GM18505 (cell line): Measurements from ENCODE around the gene FCMR.

Experiments
- ATAC-seq: cut with Tn5 transposase; IDR thresholded peaks from one replicate; pipeline ENCODE4 v1.9.1; 2021; ENCODE audit not compliant: unreplicated experiment
- POLR2A ChIP-seq: IDR thresholded peaks from 4 replicates; pipeline ENCODE4 v1.6.1; 2011; ENCODE audit warnings: borderline replicate concordance; ENCODE audit not compliant: insufficient read depth, insufficient read length; ENCODE audit errors: extremely low read depth

Gene FCMR

GRCh38 chr1:206895325-206895724, 26.4 kb downstream of the FCMR start:
- TF ChIP-seq POLR2A, result no peak

GRCh38 chr1:206893380-206893779, 28.4 kb downstream of the FCMR start:
- no peak for TF ChIP-seq POLR2A
- no peak for ATAC-seq

More at GRCh38 chr1:206895325-206895724, 26.4 kb downstream of the FCMR start:
- no peak for ATAC-seq

GRCh38 chr1:206892351-206892984, 29.3 kb downstream of the FCMR start:
- TF ChIP-seq POLR2A, result no peak
- no peak for ATAC-seq

GRCh38 chr1:206891412-206891811, 30.3 kb downstream of the FCMR start:
- ATAC-seq, result no peak

GRCh38 chr1:206890125-206891060, 31.3 kb downstream of the FCMR start:
- ATAC-seq, result no peak
- no peak for TF ChIP-seq POLR2A

More at GRCh38 chr1:206891412-206891811, 30.3 kb downstream of the FCMR start:
- TF ChIP-seq POLR2A, result no peak

GRCh38 chr1:206887701-206888100, 34.0 kb downstream of the FCMR start:
- TF ChIP-seq POLR2A, result no peak

GRCh38 chr1:206886831-206887230, 34.9 kb downstream of the FCMR start:
- ATAC-seq, result no peak
- TF ChIP-seq POLR2A, result no peak

More at GRCh38 chr1:206887701-206888100, 34.0 kb downstream of the FCMR start:
- no peak for ATAC-seq

GRCh38 chr1:206885341-206886060, 36.2 kb downstream of the FCMR start:
- ATAC-seq, result no peak
- no peak for TF ChIP-seq POLR2A

GRCh38 chr1:206883876-206884275, 37.9 kb downstream of the FCMR start:
- ATAC-seq, result no peak
- TF ChIP-seq POLR2A, result no peak

GRCh38 chr1:206883160-206883559, 38.6 kb downstream of the FCMR start:
- no peak for ATAC-seq
- TF ChIP-seq POLR2A, result no peak

GRCh38 chr1:206882555-206882954, 39.2 kb downstream of the FCMR start:
- TF ChIP-seq POLR2A, result no peak

GRCh38 chr1:206880314-206880713, 41.4 kb downstream of the FCMR start:
- no peak for ATAC-seq

More at GRCh38 chr1:206882555-206882954, 39.2 kb downstream of the FCMR start:
- ATAC-seq, result no peak

GRCh38 chr1:206878456-206878855, 43.3 kb downstream of the FCMR start:
- no peak for ATAC-seq
- TF ChIP-seq POLR2A, result no peak

More at GRCh38 chr1:206880314-206880713, 41.4 kb downstream of the FCMR start:
- TF ChIP-seq POLR2A, result no peak
